Mesenchymal stem cell (in vitro differentiated cells and primary cell): ENCODE data around the gene SFXN5.

Experiments
- DNase-seq: peaks from one replicate; pipeline ENCODE4 v3.0.0-alpha.2; 2013
- H2AFZ ChIP-seq: one replicate; pipeline ENCODE4 v1.6.1; 2013; ENCODE audit warnings: low read depth, mild to moderate bottlenecking, control low read depth, inconsistent platforms, low read length, moderate library complexity
- H2AK5ac ChIP-seq: 2 replicates; pipeline ENCODE4 v1.6.1; 2013; ENCODE audit warnings: low read length, moderate library complexity, mild to moderate bottlenecking, inconsistent platforms; ENCODE audit not compliant: severe bottlenecking
- H2BK120ac ChIP-seq: one replicate; pipeline ENCODE4 v1.6.1; 2013; ENCODE audit warnings: low read depth, mild to moderate bottlenecking, inconsistent platforms, low read length, moderate library complexity
- H2BK12ac ChIP-seq, 2 experiments: one replicate each; pipeline ENCODE4 v1.6.1; 2013; ENCODE audit warnings: inconsistent platforms in 2 of 2, low read length in 2 of 2, mild to moderate bottlenecking in 2 of 2, moderate library complexity in 2 of 2, control low read depth in 1 of 2
- H2BK15ac ChIP-seq: one replicate; pipeline ENCODE4 v1.6.1; 2013; ENCODE audit warnings: mild to moderate bottlenecking, low read depth, inconsistent platforms; ENCODE audit not compliant: poor library complexity, severe bottlenecking
- H2BK5ac ChIP-seq: 2 replicates; pipeline ENCODE4 v1.6.1; 2013; ENCODE audit warnings: low read depth, mild to moderate bottlenecking, low read length, control low read depth, inconsistent platforms; ENCODE audit not compliant: poor library complexity, severe bottlenecking
- H3K14ac ChIP-seq, 2 experiments: one replicate each; pipeline ENCODE4 v1.6.1; 2013; ENCODE audit warnings: inconsistent platforms in 2 of 2, low read length in 2 of 2, control low read depth in 1 of 2, mild to moderate bottlenecking in 1 of 2, moderate library complexity in 1 of 2
- H3K18ac ChIP-seq, 2 experiments: one replicate each; pipeline ENCODE4 v1.6.1; 2013; ENCODE audit warnings: inconsistent platforms in 2 of 2, low read length in 2 of 2, control low read depth in 1 of 2, low read depth in 1 of 2, mild to moderate bottlenecking in 1 of 2
- H3K23ac ChIP-seq, 2 experiments: one replicate each; pipeline ENCODE4 v1.6.1; 2013; ENCODE audit warnings: inconsistent platforms in 2 of 2, low read length in 2 of 2, mild to moderate bottlenecking in 2 of 2, moderate library complexity in 2 of 2, control low read depth in 1 of 2
- H3K27ac ChIP-seq: 2 replicates; pipeline ENCODE4 v1.5.1; 2013; ENCODE audit warnings: mild to moderate bottlenecking, moderate library complexity, low read length, control low read depth, inconsistent platforms; ENCODE audit not compliant: poor library complexity, severe bottlenecking
- H3K27me3 ChIP-seq, 2 experiments: 2 replicates each; pipeline versions ENCODE4 v1.6.1 to v1.7.0; 2013; ENCODE audit warnings: low read length in 2 of 2, mild to moderate bottlenecking in 2 of 2, moderate library complexity in 2 of 2, control low read depth in 1 of 2, inconsistent platforms in 1 of 2; ENCODE audit not compliant: control insufficient read depth in 1 of 2, insufficient read depth in 1 of 2
- H3K36me3 ChIP-seq, 2 experiments: 2 replicates each; pipeline versions ENCODE4 v1.6.1 to v1.7.0; 2013; ENCODE audit warnings: low read length in 2 of 2, control low read depth in 1 of 2, inconsistent platforms in 1 of 2, low read depth in 1 of 2, mild to moderate bottlenecking in 1 of 2; ENCODE audit not compliant: insufficient read depth in 2 of 2, control insufficient read depth in 1 of 2
- H3K4ac ChIP-seq, 2 experiments: one replicate each; pipeline ENCODE4 v1.6.1; 2013; ENCODE audit warnings: inconsistent platforms in 2 of 2, low read length in 2 of 2, mild to moderate bottlenecking in 2 of 2, moderate library complexity in 2 of 2, control low read depth in 1 of 2, low read depth in 1 of 2
- H3K4me1 ChIP-seq: 2 replicates; pipeline ENCODE4 v1.6.1; 2013; ENCODE audit warnings: low read depth, low read length, control low read depth; ENCODE audit not compliant: control insufficient read depth, insufficient read depth
- H3K4me2 ChIP-seq: 2 replicates; pipeline ENCODE4 v1.6.1; 2013; ENCODE audit warnings: low read length, mild to moderate bottlenecking, inconsistent platforms; ENCODE audit not compliant: poor library complexity, severe bottlenecking
- H3K4me3 ChIP-seq, 2 experiments: 2 replicates each; pipeline versions ENCODE4 v1.5.1 to v1.7.0; 2013; ENCODE audit warnings: low read length in 2 of 2, mild to moderate bottlenecking in 2 of 2, control low read depth in 1 of 2, low read depth in 1 of 2; ENCODE audit not compliant: insufficient read depth in 1 of 2
- H3K79me1 ChIP-seq: replicated peaks from 2 replicates; pipeline ENCODE4 v1.6.1; 2013; ENCODE audit warnings: mild to moderate bottlenecking, control low read depth, low read length, inconsistent platforms; ENCODE audit not compliant: poor library complexity, severe bottlenecking
- H3K9ac ChIP-seq: 2 replicates; pipeline ENCODE4 v1.7.0; 2013; ENCODE audit warnings: mild to moderate bottlenecking, low read length, moderate library complexity
- H3K9me3 ChIP-seq: 2 replicates; pipeline ENCODE4 v1.7.0; 2013; ENCODE audit warnings: mild to moderate bottlenecking, low read length; ENCODE audit not compliant: control insufficient read depth
- H4K8ac ChIP-seq: one replicate; pipeline ENCODE4 v1.6.1; 2013; ENCODE audit warnings: inconsistent platforms, mild to moderate bottlenecking, low read length, moderate library complexity
- H4K91ac ChIP-seq: one replicate; pipeline ENCODE4 v1.6.1; 2013; ENCODE audit warnings: mild to moderate bottlenecking, low read length, inconsistent platforms
- WGBS: methylation state at CpG from one replicate; pipeline ENCODE4 v1.1.7; 2013; ENCODE audit warnings: mixed read lengths; 5-methylcytosine and 5-hydroxymethylcytosine counted together

Gene SFXN5

GRCh38 chr2:72952110-72952823, 119.2 kb downstream of the SFXN5 start:
- Histone ChIP-seq H3K27me3 (no peaks in the 10 kb centered on the region), H3K79me1 (no peaks in the 10 kb centered on the region), H2BK5ac (no peak overlapping the region), H3K18ac (no peak overlapping the region), H3K4me3 (no peak overlapping the region), H3K14ac (no peak overlapping the region), H3K4ac (no peak overlapping the region), H2AK5ac (no peak overlapping the region), H2BK120ac (no peak overlapping the region), H3K4me2 (no peak overlapping the region), H2BK15ac (no peak overlapping the region), H3K9me3 (no peaks in the 10 kb centered on the region), H3K36me3 (peaks cover 0 to 14% of the 10 kb centered on the region in 2 experiments), H4K91ac (no peak overlapping the region), H3K9ac (no peak overlapping the region), H3K23ac (no peak overlapping the region), H3K4me1 (peaks cover 2% of the 10 kb centered on the region), H2BK12ac (no peak overlapping the region), H4K8ac (no peak overlapping the region), H3K27ac (no peak overlapping the region), H2AFZ (no peak overlapping the region)
- 79% methylated on average over 8 of the region's 8 CpGs for WGBS
- no peak for DNase-seq

GRCh38 chr2:72951303-72952095, 120.0 kb downstream of the SFXN5 start:
- Histone ChIP-seq H2BK5ac (no peak overlapping the region), H2AK5ac (no peak overlapping the region), H3K27me3 (no peaks in the 10 kb centered on the region), H4K91ac (no peak overlapping the region), H3K4me1 (peaks cover 2% of the 10 kb centered on the region), H3K9ac (no peak overlapping the region), H3K23ac (no peak overlapping the region), H3K79me1 (no peaks in the 10 kb centered on the region), H2BK12ac (no peak overlapping the region), H2BK15ac (no peak overlapping the region), H3K27ac (no peak overlapping the region), H4K8ac (no peak overlapping the region), H3K4me3 (no peak overlapping the region), H2BK120ac (no peak overlapping the region), H3K14ac (no peak overlapping the region), H3K9me3 (no peaks in the 10 kb centered on the region), H3K4ac (no peak overlapping the region), H2AFZ (no peak overlapping the region), H3K18ac (no peak overlapping the region), H3K4me2 (no peak overlapping the region), H3K36me3 (peaks cover 0 to 12% of the 10 kb centered on the region in 2 experiments)
- no peak for DNase-seq
- WGBS = 80% methylated on average over 8 of the region's 8 CpGs

- H3K4me2 ChIP-seq = no peak overlapping the region
- no peak overlapping the region for H3K14ac ChIP-seq
- H2BK15ac ChIP-seq = no peak overlapping the region
- no peaks in the 10 kb centered on the region for H3K9me3 ChIP-seq
- no peak overlapping the region for H2BK120ac ChIP-seq
- H2AK5ac ChIP-seq = no peak overlapping the region
- peaks cover 0 to 8% of the 10 kb centered on the region in 2 experiments for H3K36me3 ChIP-seq
- H3K23ac ChIP-seq = no peak overlapping the region
- no peak overlapping the region for H3K9ac ChIP-seq
- H2AFZ ChIP-seq = no peak overlapping the region
- no peak overlapping the region for H3K27ac ChIP-seq
- H3K79me1 ChIP-seq = no peaks in the 10 kb centered on the region
- H2BK5ac ChIP-seq = no peak overlapping the region
- H3K4me1 ChIP-seq = peaks cover 2% of the 10 kb centered on the region
- no peak overlapping the region for H4K91ac ChIP-seq
- no peak overlapping the region for H3K18ac ChIP-seq
- no peak overlapping the region for H4K8ac ChIP-seq
- no peak overlapping the region for H2BK12ac ChIP-seq
- no peak for DNase-seq
- H3K27me3 ChIP-seq = no peaks in the 10 kb centered on the region
- WGBS = 91% methylated on average over 12 of the region's 13 CpGs
- no peak overlapping the region for H3K4ac ChIP-seq
- no peak overlapping the region for H3K4me3 ChIP-seq
Measured at GRCh38 chr2:72950558-72951255, 120.8 kb downstream of the SFXN5 start.

- Histone ChIP-seq H3K18ac (no peak overlapping the region), H3K4me3 (no peak overlapping the region), H2AFZ (no peak overlapping the region), H3K23ac (no peak overlapping the region), H2BK5ac (no peak overlapping the region), H3K4ac (no peak overlapping the region), H4K8ac (no peak overlapping the region), H4K91ac (no peak overlapping the region), H3K9ac (no peak overlapping the region), H2BK15ac (no peak overlapping the region), H2AK5ac (no peak overlapping the region), H3K36me3 (peaks cover 0 to 14% of the 10 kb centered on the region in 2 experiments), H3K4me2 (no peak overlapping the region), H3K27ac (no peak overlapping the region), H3K9me3 (no peaks in the 10 kb centered on the region), H3K79me1 (no peaks in the 10 kb centered on the region), H3K14ac (no peak overlapping the region), H3K4me1 (peaks cover 2% of the 10 kb centered on the region), H3K27me3 (no peaks in the 10 kb centered on the region), H2BK120ac (no peak overlapping the region), H2BK12ac (no peak overlapping the region)
- WGBS = 89% methylated on average over 4 of the region's 4 CpGs
- DNase-seq = no peak
Measured at GRCh38 chr2:72949642-72950041, 121.9 kb downstream of the SFXN5 start.
